CD14-positive monocyte (primary cell): ENCODE results near the gene ATXN2. TPM values are rescaled to one million over a fixed set of nuclear protein-coding genes. Genes with fewer than 3 reads are reported as not detected.

Experiments used
- DNase-seq, 3 donors: peaks; one replicate each; pipeline ENCODE4 v3.0.0-alpha.2; 2011 to 2022
- H2AFZ ChIP-seq: 2 replicates; pipeline ENCODE4 v1.6.0; 2012; ENCODE audit warnings: mild to moderate bottlenecking, low read depth, low read length, inconsistent platforms; ENCODE audit not compliant: insufficient read depth, poor library complexity, severe bottlenecking
- H3K27ac ChIP-seq, 2 donors: 1 replicate in 1 of 2; 2 replicates in 1 of 2; pipeline ENCODE4 v1.5.1; 2012 to 2013; ENCODE audit warnings: low read length in 2 of 2, control low read depth in 1 of 2, inconsistent platforms in 1 of 2, low read depth in 1 of 2, mild to moderate bottlenecking in 1 of 2
- H3K27me3 ChIP-seq, 2 donors: one replicate each; pipeline versions ENCODE4 v1.6.0 to v1.6.1; 2011 to 2013; ENCODE audit warnings: low read length in 2 of 2; ENCODE audit not compliant: control insufficient read depth in 2 of 2, insufficient read depth in 2 of 2
- H3K36me3 ChIP-seq, 2 donors: replicated peaks in 1 of 2; 1 replicate in 1 of 2; 2 replicates in 1 of 2; pipeline versions ENCODE4 v1.5.1 to v1.6.1; 2012 to 2013; ENCODE audit warnings: low read length in 2 of 2, control low read depth in 1 of 2, inconsistent platforms in 1 of 2, mild to moderate bottlenecking in 1 of 2; ENCODE audit not compliant: insufficient read depth in 2 of 2, control insufficient read depth in 1 of 2
- H3K4me1 ChIP-seq, 2 donors: 1 replicate in 1 of 2; 2 replicates in 1 of 2; pipeline versions ENCODE4 v1.5.1 to v1.6.1; 2012 to 2013; ENCODE audit warnings: low read length in 2 of 2, control low read depth in 1 of 2, inconsistent platforms in 1 of 2, mild to moderate bottlenecking in 1 of 2, moderate library complexity in 1 of 2; ENCODE audit not compliant: insufficient read depth in 2 of 2, control insufficient read depth in 1 of 2
- H3K4me2 ChIP-seq: replicated peaks from 2 replicates; pipeline ENCODE3; 2012; ENCODE audit warnings: low read length, moderate library complexity, mild to moderate bottlenecking; ENCODE audit not compliant: poor library complexity, severe bottlenecking; ENCODE audit errors: extremely low read depth
- H3K4me3 ChIP-seq, 3 experiments: fragments of 200-600 bp in 1 of 3; sonication (generic) in 1 of 3; replicated peaks in 1 of 3; 1 replicate in 2 of 3; 2 replicates in 1 of 3; pipeline ENCODE4 v1.5.1; 2011 to 2013; ENCODE audit warnings: low read length in 3 of 3, mild to moderate bottlenecking in 3 of 3, control low read depth in 2 of 3, low read depth in 2 of 3, inconsistent platforms in 1 of 3, moderate library complexity in 1 of 3
- H3K79me2 ChIP-seq: 2 replicates; pipeline ENCODE4 v1.6.0; 2012; ENCODE audit warnings: mild to moderate bottlenecking, control low read depth, inconsistent platforms, low read length, moderate library complexity; ENCODE audit not compliant: insufficient read depth
- H3K9ac ChIP-seq: 2 replicates; pipeline ENCODE4 v1.6.0; 2017; ENCODE audit warnings: low read length, mild to moderate bottlenecking; ENCODE audit not compliant: insufficient read depth, poor library complexity, severe bottlenecking
- H3K9me3 ChIP-seq, 2 donors: replicated peaks in 1 of 2; 1 replicate in 1 of 2; 2 replicates in 1 of 2; pipeline versions ENCODE4 v1.5.1 to v1.6.1; 2012 to 2013; ENCODE audit warnings: low read length in 2 of 2, control low read depth in 1 of 2; ENCODE audit not compliant: control insufficient read depth in 1 of 2, insufficient read depth in 1 of 2
- H4K20me1 ChIP-seq: 2 replicates; pipeline ENCODE4 v1.6.0; 2012; ENCODE audit warnings: mild to moderate bottlenecking, low read length, control low read depth, moderate library complexity; ENCODE audit not compliant: insufficient read depth
- H3K27ac Mint-ChIP-seq, 7 donors: one replicate each; pipeline ENCODE4 v1.8.0; 2020; ENCODE audit warnings: mild to moderate bottlenecking in 7 of 7, mixed read lengths in 7 of 7, moderate library complexity in 6 of 7, inconsistent platforms in 2 of 7
- H3K27me3 Mint-ChIP-seq, 3 donors: one replicate each; pipeline ENCODE4 v1.8.0; 2021 to 2022; ENCODE audit warnings: low read depth in 3 of 3, mild to moderate bottlenecking in 3 of 3, mixed read lengths in 3 of 3, moderate library complexity in 3 of 3, inconsistent platforms in 1 of 3
- H3K36me3 Mint-ChIP-seq, 2 donors: one replicate each; pipeline ENCODE4 v1.8.0; 2020; ENCODE audit warnings: mixed read lengths in 2 of 2, inconsistent platforms in 1 of 2, mild to moderate bottlenecking in 1 of 2
- H3K4me1 Mint-ChIP-seq: one replicate; pipeline ENCODE4 v1.8.0; 2020; ENCODE audit warnings: mild to moderate bottlenecking, mixed read lengths
- H3K4me3 Mint-ChIP-seq, 2 donors: one replicate each; pipeline ENCODE4 v1.8.0; 2020; ENCODE audit warnings: mild to moderate bottlenecking in 2 of 2, mixed read lengths in 2 of 2, moderate library complexity in 1 of 2
- H3K9me3 Mint-ChIP-seq, 7 donors: one replicate each; pipeline ENCODE4 v1.8.0; 2020 to 2022; ENCODE audit warnings: mixed read lengths in 7 of 7, mild to moderate bottlenecking in 6 of 7, moderate library complexity in 6 of 7, inconsistent platforms in 2 of 7
- CTCF ChIP-seq: fragments of 200-600 bp; IDR thresholded peaks from one replicate; pipeline ENCODE4 v1.8.0; 2022; ENCODE audit warnings: antibody characterized with exemption, mild to moderate bottlenecking
- WGBS: methylation state at CpG from one replicate; pipeline ENCODE4 v1.1.5; 2013; ENCODE audit warnings: missing lambda C conversion rate; ENCODE audit not compliant: insufficient coverage; 5-methylcytosine and 5-hydroxymethylcytosine counted together
- intact Hi-C, 2 donors: fragments of 100-400 bp; cut with micrococcal nuclease; formaldehyde crosslinking; loops; one replicate each; pipeline versions ENCODE4 v1.15.0 to v1.15.1; 2023
- polyA plus RNA-seq, 3 donors: library from polyadenylated mRNA; depleted of rRNA in 1 of 3; unstranded in 2 of 3; stranded (reverse) in 1 of 3; fragments of 300-500 nt in 2 of 3; fragments of >200 nt in 1 of 3; fragmentation: Illumina TruSeq in 2 of 3; gene quantifications; 1 replicate in 2 of 3; 2 replicates in 1 of 3; pipeline ENCODE4 v1.2.3, GENCODE V29; 2012 to 2021

ATXN2 gene
- polyA plus RNA-seq, 3 donors = 4.3 to 28.8 (median 11.9) TPM

GRCh38 chr12:111506260-111506659 lies 92.9 kb downstream of the ATXN2 start:
- Mint-ChIP-seq H3K27me3 (peaks cover 0 to 1% (median 0%) of the 10 kb centered on the region in 3 donors), H3K36me3 (peaks cover 58 to 79% of the 10 kb centered on the region in 2 donors), H3K9me3 (no peaks in the 10 kb centered on the region), H3K4me1 (no peaks in the 10 kb centered on the region), H3K4me3 (no peak overlapping the region), H3K27ac (no peak overlapping the region)
- H3K9me3 ChIP-seq = no peaks in the 10 kb centered on the region
- no peaks in the 10 kb centered on the region for H3K4me1 ChIP-seq
- peaks cover 55 to 83% of the 10 kb centered on the region in 2 donors for H3K36me3 ChIP-seq
- H3K27me3 ChIP-seq = no peaks in the 10 kb centered on the region
- H3K9ac ChIP-seq = no peak overlapping the region
- no peak overlapping the region for H3K4me3 ChIP-seq
- no peak for DNase-seq
- H3K4me2 ChIP-seq = no peak overlapping the region
- H3K79me2 ChIP-seq = no peaks in the 10 kb centered on the region
- intact Hi-C loops = no loop called here
- no peak overlapping the region for H3K27ac ChIP-seq
- no peaks in the 10 kb centered on the region for H4K20me1 ChIP-seq
- no CpG with 5 or more reads among the region's 2 CpGs for WGBS
- no peak overlapping the region for H2AFZ ChIP-seq
- no peak for TF ChIP-seq CTCF

DNA sequence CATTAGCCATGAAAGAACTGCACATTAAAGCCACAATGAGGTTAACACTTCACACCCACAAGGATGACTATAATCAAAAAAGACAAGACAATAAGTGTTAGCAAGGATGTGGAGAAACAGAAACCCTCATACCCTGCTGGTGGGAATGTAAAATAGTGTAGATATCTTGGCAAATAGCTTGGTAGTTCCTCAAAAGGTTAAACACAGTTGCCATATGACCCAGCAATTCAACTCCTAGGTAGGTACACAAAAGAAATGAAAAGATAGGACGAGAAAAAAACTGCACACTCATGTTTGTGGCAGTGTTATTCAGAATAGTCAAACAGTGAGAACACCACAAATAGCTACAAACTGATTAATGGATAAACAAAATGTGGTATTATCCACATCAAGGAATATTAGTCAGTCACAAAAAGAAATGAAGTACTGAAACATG lies 93.5 kb downstream of the ATXN2 start:
- Histone ChIP-seq H3K27ac (no peak overlapping the region), H4K20me1 (no peaks in the 10 kb centered on the region), H2AFZ (no peak overlapping the region), H3K4me2 (no peak overlapping the region), H3K79me2 (no peaks in the 10 kb centered on the region), H3K4me3 (no peak overlapping the region), H3K36me3 (peaks cover 58 to 82% of the 10 kb centered on the region in 2 donors), H3K9me3 (no peaks in the 10 kb centered on the region), H3K27me3 (no peaks in the 10 kb centered on the region), H3K9ac (no peak overlapping the region), H3K4me1 (no peaks in the 10 kb centered on the region)
- Mint-ChIP-seq H3K9me3 (no peaks in the 10 kb centered on the region), H3K36me3 (peaks cover 56 to 77% of the 10 kb centered on the region in 2 donors), H3K27me3 (peaks cover 0 to 1% (median 0%) of the 10 kb centered on the region in 3 donors), H3K4me3 (no peak overlapping the region), H3K4me1 (no peaks in the 10 kb centered on the region), H3K27ac (peak overlapping the region in 2 of 7 donors; percentile 2 to 31)
- no CpG with 5 or more reads among the region's 1 CpG for WGBS
- no peak for TF ChIP-seq CTCF
- intact Hi-C loops = no loop called here
- no peak for DNase-seq
